ENCODE results near the gene DPH3. TPM values are rescaled to one million over a fixed set of nuclear protein-coding genes. Genes with fewer than 3 reads are reported as not detected.
A peak's percentile ranks its signal among the peaks of the same experiment; 100 is the strongest.

Gene DPH3
- polyA plus RNA-seq, 1 donor: 25.8 TPM

GRCh38 chr3:16255326-16255725, 9.4 kb downstream of the DPH3 start:
- no peak for DNase-seq (ENCODE audit: low read depth)

- DNase-seq (ENCODE audit: low read depth): no peak
Measured at GRCh38 chr3:16254916-16255315, 9.8 kb downstream of the DPH3 start.

GRCh38 chr3:16253601-16254000, 11.1 kb downstream of the DPH3 start:
- no peak for DNase-seq (ENCODE audit: low read depth)

- no peak for DNase-seq (ENCODE audit: low read depth)
Measured at GRCh38 chr3:16252988-16253387, 11.8 kb downstream of the DPH3 start.

- DNase-seq (ENCODE audit: low read depth): no peak
Measured at GRCh38 chr3:16252243-16252978, 12.3 kb downstream of the DPH3 start.

- no peak for DNase-seq (ENCODE audit: low read depth)
Measured at GRCh38 chr3:16251316-16252085, 13.2 kb downstream of the DPH3 start.

GRCh38 chr3:16249886-16250285, 14.9 kb downstream of the DPH3 start:
- no peak for DNase-seq (ENCODE audit: low read depth)

- no peak for DNase-seq (ENCODE audit: low read depth)
Measured at GRCh38 chr3:16249336-16249735, 15.4 kb downstream of the DPH3 start.

GRCh38 chr3:16248556-16248955, 16.2 kb downstream of the DPH3 start:
- DNase-seq (ENCODE audit: low read depth): no peak

- peak; percentile 70 for DNase-seq (ENCODE audit: low read depth)
Measured at GRCh38 chr3:16247282-16248061, 17.3 kb downstream of the DPH3 start.

GRCh38 chr3:16245609-16246008, 19.1 kb downstream of the DPH3 start:
- no peak for DNase-seq (ENCODE audit: low read depth)

GRCh38 chr3:16243706-16244490, 20.8 kb downstream of the DPH3 start:
- DNase-seq (ENCODE audit: low read depth): no peak

GRCh38 chr3:16242177-16242576, 22.6 kb downstream of the DPH3 start:
- DNase-seq (ENCODE audit: low read depth): no peak

- DNase-seq (ENCODE audit: low read depth): no peak
Measured at GRCh38 chr3:16241225-16241624, 23.5 kb downstream of the DPH3 start.

GRCh38 chr3:16240229-16241023, 24.3 kb downstream of the DPH3 start:
- DNase-seq (ENCODE audit: low read depth): no peak

- DNase-seq (ENCODE audit: low read depth): no peak
Measured at GRCh38 chr3:16239780-16240179, 25.0 kb downstream of the DPH3 start.

- DNase-seq (ENCODE audit: low read depth): no peak
Measured at GRCh38 chr3:16239086-16239770, 25.5 kb downstream of the DPH3 start.

GRCh38 chr3:16236856-16237393, 27.8 kb downstream of the DPH3 start:
- DNase-seq (ENCODE audit: low read depth): no peak

- DNase-seq (ENCODE audit: low read depth): no peak
Measured at GRCh38 chr3:16236030-16236639, 28.6 kb downstream of the DPH3 start.
